Mucosa of rectum (tissue), 2 donors: ENCODE data around the gene LRIT2.

ENCODE experiments used
- H3K27ac ChIP-seq, 2 donors: one replicate each; pipeline ENCODE4 v1.7.0; 2013; ENCODE audit warnings: inconsistent platforms in 2 of 2, low read depth in 2 of 2, low read length in 2 of 2
- H3K27me3 ChIP-seq, 2 donors: one replicate each; pipeline ENCODE4 v1.7.0; 2013; ENCODE audit warnings: low read length in 2 of 2; ENCODE audit not compliant: control insufficient read depth in 2 of 2, insufficient read depth in 2 of 2
- H3K36me3 ChIP-seq, 2 donors: one replicate each; pipeline ENCODE4 v1.7.0; 2013; ENCODE audit warnings: low read length in 2 of 2; ENCODE audit not compliant: control insufficient read depth in 2 of 2, insufficient read depth in 2 of 2
- H3K4me1 ChIP-seq, 2 donors: one replicate each; pipeline ENCODE4 v1.7.0; 2013; ENCODE audit warnings: low read length in 2 of 2, mild to moderate bottlenecking in 1 of 2; ENCODE audit not compliant: control insufficient read depth in 2 of 2, insufficient read depth in 2 of 2
- H3K4me3 ChIP-seq, 2 donors: one replicate each; pipeline ENCODE4 v1.7.0; 2013; ENCODE audit warnings: low read length in 2 of 2
- H3K9ac ChIP-seq, 2 donors: one replicate each; pipeline ENCODE4 v1.7.0; 2013; ENCODE audit warnings: low read length in 2 of 2, low read depth in 1 of 2, mild to moderate bottlenecking in 1 of 2
- H3K9me3 ChIP-seq, 2 donors: one replicate each; pipeline ENCODE4 v1.7.0; 2013; ENCODE audit warnings: low read length in 2 of 2; ENCODE audit not compliant: control insufficient read depth in 2 of 2
- donor health status: healthy.
- donor health status: Normal muscosa, but diverticular disease.

Gene LRIT2

DNA sequence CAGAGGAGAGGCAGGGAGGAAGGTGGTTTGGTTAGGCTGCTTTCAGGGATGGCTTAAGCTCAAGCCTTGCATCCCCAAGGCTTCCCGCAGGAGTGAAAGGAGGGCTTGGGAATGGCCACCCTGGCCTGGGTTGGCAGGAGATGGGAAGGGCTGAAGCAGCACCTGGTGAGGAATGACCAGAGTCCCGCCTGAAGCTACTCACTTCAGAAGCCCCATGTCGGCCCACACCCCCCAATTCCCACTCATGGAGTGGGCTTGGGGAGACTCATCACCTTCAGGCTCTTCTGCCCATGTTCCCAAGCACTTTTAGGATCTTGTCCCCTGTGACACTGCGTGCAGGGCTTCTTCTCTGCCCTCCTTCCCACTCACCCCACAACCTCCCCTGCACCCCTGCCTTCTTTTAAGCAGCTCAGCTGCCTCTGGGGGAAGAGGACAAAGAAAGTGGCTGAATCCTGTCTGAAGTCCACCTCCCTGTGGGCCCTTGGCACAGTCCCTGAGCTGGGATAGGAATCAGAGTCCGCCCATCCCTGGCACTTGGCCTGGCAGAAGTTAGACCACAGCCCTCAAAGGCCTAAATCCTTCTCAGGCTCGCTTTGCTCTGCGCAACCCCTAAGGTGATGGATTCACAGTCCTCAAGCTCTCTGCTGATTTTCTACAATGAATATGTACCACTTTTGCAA lies 36.0 kb upstream of the LRIT2 start:
- Histone ChIP-seq H3K27ac (no peak overlapping the region), H3K4me3 (no peak overlapping the region), H3K9ac (no peak overlapping the region), H3K27me3 (no peaks in the 10 kb centered on the region), H3K9me3 (no peaks in the 10 kb centered on the region), H3K4me1 (peaks cover 0 to 2% of the 10 kb centered on the region in 2 donors), H3K36me3 (no peaks in the 10 kb centered on the region)

- peaks cover 0 to 2% of the 10 kb centered on the region in 2 donors for H3K4me1 ChIP-seq
- no peak overlapping the region for H3K9ac ChIP-seq
- no peaks in the 10 kb centered on the region for H3K9me3 ChIP-seq
- H3K27ac ChIP-seq, result no peak overlapping the region
- no peaks in the 10 kb centered on the region for H3K36me3 ChIP-seq
- H3K27me3 ChIP-seq, result no peaks in the 10 kb centered on the region
- no peak overlapping the region for H3K4me3 ChIP-seq
Measured at GRCh38 chr10:84258034-84258695, 32.8 kb upstream of the LRIT2 start.

DNA sequence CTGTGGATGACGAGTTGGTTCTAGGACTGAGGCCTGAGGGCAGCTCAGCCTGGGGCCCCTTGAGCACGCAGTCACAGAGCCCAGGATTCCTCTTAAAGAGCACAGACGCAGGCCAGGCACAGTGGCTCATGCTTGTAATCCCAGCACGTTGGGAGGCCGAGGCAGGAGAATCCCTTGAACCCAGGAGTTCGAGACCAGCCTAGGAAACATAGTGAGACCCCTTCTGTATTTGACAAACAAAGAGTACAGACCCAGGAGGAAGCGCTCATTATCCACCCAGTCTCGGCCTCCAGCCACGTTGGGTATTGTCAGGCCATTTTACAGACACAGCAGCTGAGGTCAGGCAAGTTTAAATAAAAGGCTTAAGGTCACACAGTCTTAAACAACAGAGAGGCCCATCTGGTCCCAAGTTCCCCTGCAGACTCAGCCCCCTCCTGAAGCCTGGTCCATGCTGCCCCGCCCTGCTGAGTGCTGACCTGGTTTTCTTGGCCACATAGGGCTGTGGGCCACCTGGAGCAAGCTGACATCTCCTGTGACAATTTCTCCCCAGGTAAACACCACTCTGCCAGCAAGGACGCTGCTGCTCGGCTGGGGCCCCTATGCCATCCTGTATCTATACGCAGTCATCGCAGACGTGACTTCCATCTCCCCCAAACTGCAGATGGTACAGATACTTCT lies 32.1 kb upstream of the LRIT2 start:
- H3K4me1 ChIP-seq, result peaks cover 0 to 2% of the 10 kb centered on the region in 2 donors
- no peak overlapping the region for H3K27ac ChIP-seq
- H3K9me3 ChIP-seq, result no peaks in the 10 kb centered on the region
- H3K27me3 ChIP-seq, result no peaks in the 10 kb centered on the region
- H3K4me3 ChIP-seq, result no peak overlapping the region
- H3K9ac ChIP-seq, result no peak overlapping the region
- no peaks in the 10 kb centered on the region for H3K36me3 ChIP-seq

DNA sequence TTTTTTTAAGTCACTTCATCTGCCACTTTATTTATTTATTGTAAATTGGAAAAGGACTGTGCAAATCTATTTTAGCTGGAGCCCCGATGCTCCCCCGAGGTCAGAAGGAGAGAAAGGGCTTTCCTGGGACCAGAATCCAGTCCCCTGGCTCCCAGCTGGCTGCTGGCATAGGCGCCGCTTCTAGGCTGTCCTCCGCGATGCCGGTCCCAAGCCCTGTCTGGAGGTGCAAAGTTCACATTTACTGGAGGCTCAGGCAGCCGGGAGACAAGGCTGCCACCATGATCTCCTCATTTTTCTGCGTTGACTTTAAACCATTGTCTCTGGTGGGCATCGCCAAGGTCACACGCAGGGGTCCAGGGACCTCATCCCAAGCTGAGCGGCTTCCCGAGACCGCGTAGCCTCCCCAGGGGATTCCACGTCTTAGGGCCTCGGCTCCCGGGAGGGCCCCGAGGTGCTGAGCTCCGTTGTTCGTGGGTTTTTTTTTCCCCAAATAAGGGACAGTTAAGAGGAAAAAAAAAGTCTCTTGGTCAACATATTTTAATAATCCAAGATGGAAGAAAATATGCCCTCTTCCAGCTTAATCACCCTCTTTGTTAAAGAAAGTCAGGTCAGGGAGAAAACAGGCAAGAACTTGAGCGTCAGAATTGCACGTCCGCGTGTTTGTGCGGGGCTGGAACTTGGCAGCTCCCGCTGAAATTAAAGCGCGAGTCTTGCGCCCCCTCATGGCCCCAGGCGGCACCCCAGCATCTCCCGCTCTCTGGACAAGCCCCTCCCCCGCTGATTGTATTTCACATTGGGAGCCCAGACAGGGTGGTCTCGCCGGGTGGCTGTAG lies 31.4 kb upstream of the LRIT2 start:
- Histone ChIP-seq H3K27me3 (no peaks in the 10 kb centered on the region), H3K9me3 (no peaks in the 10 kb centered on the region), H3K9ac (no peak overlapping the region), H3K4me1 (peaks cover 0 to 2% of the 10 kb centered on the region in 2 donors), H3K36me3 (no peaks in the 10 kb centered on the region), H3K27ac (no peak overlapping the region), H3K4me3 (no peak overlapping the region)

GRCh38 chr10:84254552-84255478 lies 29.5 kb upstream of the LRIT2 start:
- no peaks in the 10 kb centered on the region for H3K9me3 ChIP-seq
- H3K27me3 ChIP-seq, result no peaks in the 10 kb centered on the region
- peaks cover 0 to 2% of the 10 kb centered on the region in 2 donors for H3K4me1 ChIP-seq
- H3K36me3 ChIP-seq, result no peaks in the 10 kb centered on the region
- H3K27ac ChIP-seq, result no peak overlapping the region
- no peak overlapping the region for H3K4me3 ChIP-seq
- no peak overlapping the region for H3K9ac ChIP-seq

GRCh38 chr10:84248794-84249193 lies 23.4 kb upstream of the LRIT2 start:
- Histone ChIP-seq H3K27ac (no peak overlapping the region), H3K36me3 (no peaks in the 10 kb centered on the region), H3K4me3 (no peak overlapping the region), H3K4me1 (no peaks in the 10 kb centered on the region), H3K9me3 (no peaks in the 10 kb centered on the region), H3K27me3 (no peaks in the 10 kb centered on the region), H3K9ac (no peak overlapping the region)

GRCh38 chr10:84247496-84247895 lies 22.2 kb upstream of the LRIT2 start:
- Histone ChIP-seq H3K36me3 (no peaks in the 10 kb centered on the region), H3K4me3 (no peak overlapping the region), H3K27ac (no peak overlapping the region), H3K9me3 (no peaks in the 10 kb centered on the region), H3K9ac (no peak overlapping the region), H3K4me1 (no peaks in the 10 kb centered on the region), H3K27me3 (no peaks in the 10 kb centered on the region)

DNA sequence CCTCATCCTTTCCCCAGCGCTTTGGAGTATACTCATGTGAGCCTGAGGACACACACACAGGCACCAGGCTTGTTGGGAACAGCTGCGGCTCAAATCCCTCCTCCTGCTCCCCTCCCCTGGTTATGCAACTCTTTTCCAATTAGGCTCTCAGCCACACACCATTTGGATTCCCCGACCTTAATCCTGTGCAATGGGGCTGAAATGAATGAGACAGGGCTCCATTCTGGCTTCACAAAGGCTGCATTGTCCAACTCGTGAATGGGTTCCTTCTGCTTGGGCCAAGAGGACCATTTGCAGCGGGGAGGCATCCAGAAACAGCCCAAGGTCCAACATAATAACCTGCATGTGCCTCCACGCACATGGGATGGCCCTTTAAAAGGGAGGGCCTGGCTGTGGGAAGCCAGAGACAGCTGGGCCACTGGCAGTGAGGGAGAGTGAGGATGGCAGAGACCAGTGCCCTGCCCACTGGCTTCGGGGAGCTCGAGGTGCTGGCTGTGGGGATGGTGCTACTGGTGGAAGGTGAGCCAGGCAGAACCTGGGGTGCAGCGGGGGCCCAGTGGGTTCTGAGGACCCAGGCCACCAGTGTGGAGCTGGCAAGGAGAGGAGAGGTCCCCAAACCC lies 19.4 kb upstream of the LRIT2 start, which contains the start of gene RGR:
TSS of gene RGR (plus strand) at position 403 of the 620 bp plus-strand sequence. CDS start at position 441, 38 bp downstream.
- H3K9me3 ChIP-seq, result no peaks in the 10 kb centered on the region
- no peaks in the 10 kb centered on the region for H3K27me3 ChIP-seq
- no peaks in the 10 kb centered on the region for H3K4me1 ChIP-seq
- H3K4me3 ChIP-seq, result no peak within 1 kb of the TSS
- H3K27ac ChIP-seq, result no peak within 1 kb of the TSS
- no peaks in the 10 kb centered on the region for H3K36me3 ChIP-seq
- no peak within 1 kb of the TSS for H3K9ac ChIP-seq

DNA sequence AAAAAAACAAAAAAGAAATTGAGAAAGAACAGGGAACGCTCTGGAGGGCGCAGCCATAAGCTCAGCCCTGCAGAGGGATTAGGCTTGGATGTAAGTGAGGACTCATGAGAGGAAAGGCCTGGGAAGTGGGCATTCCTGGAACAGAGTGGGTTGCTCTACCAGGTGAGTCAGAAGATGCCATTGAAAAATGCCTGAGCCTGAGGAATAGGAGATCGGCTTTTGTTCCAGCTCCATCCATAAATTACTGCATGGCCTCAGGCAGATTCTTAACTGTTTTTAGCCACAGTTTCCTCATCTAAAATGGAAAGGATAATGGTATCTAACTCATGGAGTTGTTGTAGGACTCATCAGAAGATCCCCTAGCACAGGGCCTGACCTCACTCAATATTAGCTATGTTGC lies 18.4 kb upstream of the LRIT2 start:
- Histone ChIP-seq H3K4me3 (no peak overlapping the region), H3K27ac (no peak overlapping the region), H3K9ac (no peak overlapping the region), H3K27me3 (no peaks in the 10 kb centered on the region), H3K9me3 (no peaks in the 10 kb centered on the region), H3K4me1 (no peaks in the 10 kb centered on the region), H3K36me3 (no peaks in the 10 kb centered on the region)
